HEK293 (cell line): ENCODE results near the gene CWF19L1.

Source experiments
- HOXC10 ChIP-seq: sonication (generic); formaldehyde crosslinking; IDR thresholded peaks from 2 replicates; pipeline ENCODE4 v1.8.1; 2023; ENCODE audit warnings: mild to moderate bottlenecking, missing genetic modification reagents
- PRDM1 ChIP-seq: fragments of 450-650 bp; formaldehyde crosslinking; IDR thresholded peaks from 2 replicates; pipeline ENCODE4; 2016; ENCODE audit warnings: missing biosample characterization, missing genetic modification characterization
- ZBTB48 ChIP-seq: fragments of 450-650 bp; formaldehyde crosslinking; IDR thresholded peaks from 2 replicates; pipeline ENCODE4 v1.5.1; 2016; ENCODE audit warnings: missing biosample characterization, missing genetic modification characterization
- ZNF133 ChIP-seq: fragments of 450-650 bp; formaldehyde crosslinking; IDR thresholded peaks from 2 replicates; pipeline ENCODE4 v1.5.1; 2016; ENCODE audit warnings: missing biosample characterization, missing genetic modification characterization
- ZNF2 ChIP-seq: fragments of 450-650 bp; formaldehyde crosslinking; IDR thresholded peaks from 2 replicates; pipeline ENCODE4 v1.5.1; 2016; ENCODE audit warnings: missing biosample characterization, missing genetic modification characterization
- ZNF202 ChIP-seq: fragments of 450-650 bp; formaldehyde crosslinking; IDR thresholded peaks from 2 replicates; pipeline ENCODE4 v1.5.1; 2016; ENCODE audit warnings: missing biosample characterization, missing genetic modification characterization, borderline replicate concordance
- ZNF223 ChIP-seq: fragments of 450-650 bp; formaldehyde crosslinking; IDR thresholded peaks from 2 replicates; pipeline ENCODE4 v1.5.1; 2016; ENCODE audit warnings: missing biosample characterization, missing genetic modification characterization
- ZNF324 ChIP-seq: fragments of 450-650 bp; formaldehyde crosslinking; IDR thresholded peaks from 2 replicates; pipeline ENCODE4 v1.5.1; 2016; ENCODE audit warnings: missing biosample characterization, missing genetic modification characterization
- ZNF350 ChIP-seq: fragments of 450-650 bp; formaldehyde crosslinking; IDR thresholded peaks from 2 replicates; pipeline ENCODE4 v1.5.0; 2017; ENCODE audit warnings: missing biosample characterization, mild to moderate bottlenecking, missing genetic modification characterization
- ZNF473 ChIP-seq: fragments of 450-650 bp; formaldehyde crosslinking; IDR thresholded peaks from 2 replicates; pipeline ENCODE4 v1.5.1; 2017; ENCODE audit warnings: missing biosample characterization, missing genetic modification characterization
- ZNF560 ChIP-seq: fragments of 450-650 bp; formaldehyde crosslinking; IDR thresholded peaks from 2 replicates; pipeline ENCODE4 v1.5.1; 2017; ENCODE audit warnings: missing biosample characterization, missing genetic modification characterization, borderline replicate concordance
- ZNF585B ChIP-seq: fragments of 450-650 bp; formaldehyde crosslinking; IDR thresholded peaks from 2 replicates; pipeline ENCODE4 v1.5.1; 2016; ENCODE audit warnings: missing biosample characterization, missing genetic modification characterization
- ZNF600 ChIP-seq: fragments of 450-650 bp; formaldehyde crosslinking; IDR thresholded peaks from 2 replicates; pipeline ENCODE4 v1.5.1; 2016; ENCODE audit warnings: missing biosample characterization, missing genetic modification characterization
- ZNF707 ChIP-seq: fragments of 450-650 bp; formaldehyde crosslinking; IDR thresholded peaks from 2 replicates; pipeline ENCODE4 v1.5.1; 2016; ENCODE audit warnings: missing biosample characterization, missing genetic modification characterization
- ZNF747 ChIP-seq: fragments of 450-650 bp; formaldehyde crosslinking; IDR thresholded peaks from 2 replicates; pipeline ENCODE4 v1.5.1; 2016; ENCODE audit warnings: missing biosample characterization, missing genetic modification characterization
- ZNF785 ChIP-seq: fragments of 450-650 bp; formaldehyde crosslinking; IDR thresholded peaks from 2 replicates; pipeline ENCODE4 v1.5.1; 2016; ENCODE audit warnings: missing biosample characterization, missing genetic modification characterization
- ZXDB ChIP-seq: fragments of 450-650 bp; formaldehyde crosslinking; IDR thresholded peaks from 2 replicates; pipeline ENCODE4 v1.5.1; 2016; ENCODE audit warnings: missing biosample characterization, missing genetic modification characterization
- TF ChIP-seq, protein P1 (sequence below): fragments of 450-650 bp; formaldehyde crosslinking; IDR thresholded peaks from 2 replicates; pipeline ENCODE4 v1.5.1; 2017; ENCODE audit warnings: missing biosample characterization, missing genetic modification characterization
- TF ChIP-seq, protein P2 (sequence below): fragments of 450-650 bp; formaldehyde crosslinking; IDR thresholded peaks from 2 replicates; pipeline ENCODE4 v1.5.1; 2016; ENCODE audit warnings: missing biosample characterization, missing genetic modification characterization
- TF ChIP-seq, protein P3 (sequence below): fragments of 450-650 bp; formaldehyde crosslinking; IDR thresholded peaks from 2 replicates; pipeline ENCODE4 v1.5.1; 2016; ENCODE audit warnings: missing biosample characterization, missing genetic modification characterization
- TF ChIP-seq, protein P4 (sequence below): fragments of 450-650 bp; formaldehyde crosslinking; IDR thresholded peaks from 2 replicates; pipeline ENCODE4 v1.5.1; 2016; ENCODE audit warnings: missing biosample characterization, missing genetic modification characterization, low read depth
- TF ChIP-seq, protein P5 (sequence below): fragments of 450-650 bp; formaldehyde crosslinking; conservative IDR thresholded peaks from 2 replicates; pipeline ENCODE4 v1.5.1; 2016; ENCODE audit warnings: low read depth, missing biosample characterization, missing genetic modification characterization
- TF ChIP-seq, protein P6 (sequence below): fragments of 450-650 bp; formaldehyde crosslinking; IDR thresholded peaks from 2 replicates; pipeline ENCODE4 v1.5.0; 2017; ENCODE audit warnings: missing biosample characterization, missing genetic modification characterization, borderline replicate concordance
- TF ChIP-seq, protein P7 (sequence below): fragments of 450-650 bp; formaldehyde crosslinking; IDR thresholded peaks from 2 replicates; pipeline ENCODE4 v1.5.1; 2016; ENCODE audit warnings: missing biosample characterization, missing genetic modification characterization, borderline replicate concordance

Gene CWF19L1

DNA sequence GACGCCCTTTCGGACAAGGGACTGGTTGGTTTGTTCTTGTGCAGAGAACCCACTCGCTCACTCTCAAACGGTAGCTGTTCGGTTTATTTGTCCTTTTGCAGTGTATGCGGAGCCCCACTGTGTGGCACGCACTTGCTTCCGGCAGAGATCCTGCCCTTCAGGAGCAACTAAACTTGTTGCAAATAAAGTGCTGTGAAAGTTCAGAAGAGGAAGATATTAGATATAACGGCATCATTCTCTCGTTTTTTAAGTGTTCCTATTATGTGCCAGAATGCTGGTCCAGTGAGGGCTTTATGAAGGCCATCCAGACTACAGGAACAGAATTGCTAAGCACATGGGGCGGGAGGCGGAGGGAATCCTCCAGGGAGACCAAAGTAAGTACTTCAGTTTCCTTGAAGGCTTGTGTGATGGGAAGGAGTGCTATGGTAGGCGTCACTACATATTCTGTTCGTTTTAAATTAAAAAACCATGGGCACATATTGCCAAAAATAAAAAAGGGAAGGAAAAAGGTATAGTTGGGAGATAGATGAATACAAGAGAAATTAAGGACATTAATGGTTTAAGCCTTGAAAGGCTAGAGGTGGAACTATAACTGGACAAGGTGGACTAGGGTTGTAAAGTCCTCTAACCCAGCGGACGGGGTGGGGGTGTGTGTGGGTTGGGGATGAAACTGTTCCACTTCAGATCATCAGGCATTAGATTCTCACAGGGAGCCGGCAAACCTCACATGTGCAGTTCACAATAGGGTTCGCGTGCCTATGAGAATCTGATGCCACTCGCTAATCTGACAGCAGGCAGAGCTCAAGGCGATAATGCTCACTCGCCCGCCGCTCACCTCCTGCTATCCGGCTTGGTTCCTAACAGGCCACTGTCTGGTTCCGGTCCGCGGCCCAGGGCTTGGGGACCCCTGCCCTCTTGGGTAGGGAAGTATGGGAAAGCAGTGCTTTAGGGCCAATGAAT lies 80.9 kb downstream of the CWF19L1 start (continued):
- TF ChIP-seq, protein P1, sequence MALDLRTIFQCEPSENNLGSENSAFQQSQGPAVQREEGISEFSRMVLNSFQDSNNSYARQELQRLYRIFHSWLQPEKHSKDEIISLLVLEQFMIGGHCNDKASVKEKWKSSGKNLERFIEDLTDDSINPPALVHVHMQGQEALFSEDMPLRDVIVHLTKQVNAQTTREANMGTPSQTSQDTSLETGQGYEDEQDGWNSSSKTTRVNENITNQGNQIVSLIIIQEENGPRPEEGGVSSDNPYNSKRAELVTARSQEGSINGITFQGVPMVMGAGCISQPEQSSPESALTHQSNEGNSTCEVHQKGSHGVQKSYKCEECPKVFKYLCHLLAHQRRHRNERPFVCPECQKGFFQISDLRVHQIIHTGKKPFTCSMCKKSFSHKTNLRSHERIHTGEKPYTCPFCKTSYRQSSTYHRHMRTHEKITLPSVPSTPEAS (tag by site-specific recombination): no peak
- TF ChIP-seq ZNF585B (tag by site-specific recombination): no peak
- TF ChIP-seq PRDM1 (tag by site-specific recombination): peak; percentile 21; the same call in 1 of the 2 replicates
- no peak for TF ChIP-seq ZBTB48 (tag by site-specific recombination)
- TF ChIP-seq, protein P2, sequence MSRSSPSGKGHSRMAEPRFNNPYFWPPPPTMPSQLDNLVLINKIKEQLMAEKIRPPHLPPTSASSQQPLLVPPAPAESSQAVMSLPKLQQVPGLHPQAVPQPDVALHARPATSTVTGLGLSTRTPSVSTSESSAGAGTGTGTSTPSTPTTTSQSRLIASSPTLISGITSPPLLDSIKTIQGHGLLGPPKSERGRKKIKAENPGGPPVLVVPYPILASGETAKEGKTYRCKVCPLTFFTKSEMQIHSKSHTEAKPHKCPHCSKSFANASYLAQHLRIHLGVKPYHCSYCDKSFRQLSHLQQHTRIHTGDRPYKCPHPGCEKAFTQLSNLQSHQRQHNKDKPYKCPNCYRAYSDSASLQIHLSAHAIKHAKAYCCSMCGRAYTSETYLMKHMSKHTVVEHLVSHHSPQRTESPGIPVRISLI (tag by site-specific recombination): no peak
- TF ChIP-seq ZNF785: no peak
- no peak for TF ChIP-seq ZNF707 (tag by site-specific recombination)
- TF ChIP-seq, protein P3, sequence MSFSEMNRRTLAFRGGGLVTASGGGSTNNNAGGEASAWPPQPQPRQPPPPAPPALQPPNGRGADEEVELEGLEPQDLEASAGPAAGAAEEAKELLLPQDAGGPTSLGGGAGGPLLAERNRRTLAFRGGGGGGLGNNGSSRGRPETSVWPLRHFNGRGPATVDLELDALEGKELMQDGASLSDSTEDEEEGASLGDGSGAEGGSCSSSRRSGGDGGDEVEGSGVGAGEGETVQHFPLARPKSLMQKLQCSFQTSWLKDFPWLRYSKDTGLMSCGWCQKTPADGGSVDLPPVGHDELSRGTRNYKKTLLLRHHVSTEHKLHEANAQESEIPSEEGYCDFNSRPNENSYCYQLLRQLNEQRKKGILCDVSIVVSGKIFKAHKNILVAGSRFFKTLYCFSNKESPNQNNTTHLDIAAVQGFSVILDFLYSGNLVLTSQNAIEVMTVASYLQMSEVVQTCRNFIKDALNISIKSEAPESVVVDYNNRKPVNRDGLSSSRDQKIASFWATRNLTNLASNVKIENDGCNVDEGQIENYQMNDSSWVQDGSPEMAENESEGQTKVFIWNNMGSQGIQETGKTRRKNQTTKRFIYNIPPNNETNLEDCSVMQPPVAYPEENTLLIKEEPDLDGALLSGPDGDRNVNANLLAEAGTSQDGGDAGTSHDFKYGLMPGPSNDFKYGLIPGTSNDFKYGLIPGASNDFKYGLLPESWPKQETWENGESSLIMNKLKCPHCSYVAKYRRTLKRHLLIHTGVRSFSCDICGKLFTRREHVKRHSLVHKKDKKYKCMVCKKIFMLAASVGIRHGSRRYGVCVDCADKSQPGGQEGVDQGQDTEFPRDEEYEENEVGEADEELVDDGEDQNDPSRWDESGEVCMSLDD (tag by site-specific recombination): no peak
- TF ChIP-seq, protein P4, sequence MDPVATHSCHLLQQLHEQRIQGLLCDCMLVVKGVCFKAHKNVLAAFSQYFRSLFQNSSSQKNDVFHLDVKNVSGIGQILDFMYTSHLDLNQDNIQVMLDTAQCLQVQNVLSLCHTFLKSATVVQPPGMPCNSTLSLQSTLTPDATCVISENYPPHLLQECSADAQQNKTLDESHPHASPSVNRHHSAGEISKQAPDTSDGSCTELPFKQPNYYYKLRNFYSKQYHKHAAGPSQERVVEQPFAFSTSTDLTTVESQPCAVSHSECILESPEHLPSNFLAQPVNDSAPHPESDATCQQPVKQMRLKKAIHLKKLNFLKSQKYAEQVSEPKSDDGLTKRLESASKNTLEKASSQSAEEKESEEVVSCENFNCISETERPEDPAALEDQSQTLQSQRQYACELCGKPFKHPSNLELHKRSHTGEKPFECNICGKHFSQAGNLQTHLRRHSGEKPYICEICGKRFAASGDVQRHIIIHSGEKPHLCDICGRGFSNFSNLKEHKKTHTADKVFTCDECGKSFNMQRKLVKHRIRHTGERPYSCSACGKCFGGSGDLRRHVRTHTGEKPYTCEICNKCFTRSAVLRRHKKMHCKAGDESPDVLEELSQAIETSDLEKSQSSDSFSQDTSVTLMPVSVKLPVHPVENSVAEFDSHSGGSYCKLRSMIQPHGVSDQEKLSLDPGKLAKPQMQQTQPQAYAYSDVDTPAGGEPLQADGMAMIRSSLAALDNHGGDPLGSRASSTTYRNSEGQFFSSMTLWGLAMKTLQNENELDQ (tag by site-specific recombination): no peak
- TF ChIP-seq ZNF600: peak; percentile 87
- TF ChIP-seq ZXDB (tag by site-specific recombination): peak; percentile 7; the same call in 1 of the 2 replicates
- TF ChIP-seq HOXC10: no peak
- TF ChIP-seq ZNF202: no peak
- TF ChIP-seq ZNF223 (tag by site-specific recombination): no peak
- TF ChIP-seq ZNF350 (tag by site-specific recombination): no peak
- peak; percentile 80 for TF ChIP-seq ZNF2
- TF ChIP-seq ZNF324 (tag by site-specific recombination): no peak
- no peak for TF ChIP-seq ZNF560 (tag by site-specific recombination)
- TF ChIP-seq, protein P5, sequence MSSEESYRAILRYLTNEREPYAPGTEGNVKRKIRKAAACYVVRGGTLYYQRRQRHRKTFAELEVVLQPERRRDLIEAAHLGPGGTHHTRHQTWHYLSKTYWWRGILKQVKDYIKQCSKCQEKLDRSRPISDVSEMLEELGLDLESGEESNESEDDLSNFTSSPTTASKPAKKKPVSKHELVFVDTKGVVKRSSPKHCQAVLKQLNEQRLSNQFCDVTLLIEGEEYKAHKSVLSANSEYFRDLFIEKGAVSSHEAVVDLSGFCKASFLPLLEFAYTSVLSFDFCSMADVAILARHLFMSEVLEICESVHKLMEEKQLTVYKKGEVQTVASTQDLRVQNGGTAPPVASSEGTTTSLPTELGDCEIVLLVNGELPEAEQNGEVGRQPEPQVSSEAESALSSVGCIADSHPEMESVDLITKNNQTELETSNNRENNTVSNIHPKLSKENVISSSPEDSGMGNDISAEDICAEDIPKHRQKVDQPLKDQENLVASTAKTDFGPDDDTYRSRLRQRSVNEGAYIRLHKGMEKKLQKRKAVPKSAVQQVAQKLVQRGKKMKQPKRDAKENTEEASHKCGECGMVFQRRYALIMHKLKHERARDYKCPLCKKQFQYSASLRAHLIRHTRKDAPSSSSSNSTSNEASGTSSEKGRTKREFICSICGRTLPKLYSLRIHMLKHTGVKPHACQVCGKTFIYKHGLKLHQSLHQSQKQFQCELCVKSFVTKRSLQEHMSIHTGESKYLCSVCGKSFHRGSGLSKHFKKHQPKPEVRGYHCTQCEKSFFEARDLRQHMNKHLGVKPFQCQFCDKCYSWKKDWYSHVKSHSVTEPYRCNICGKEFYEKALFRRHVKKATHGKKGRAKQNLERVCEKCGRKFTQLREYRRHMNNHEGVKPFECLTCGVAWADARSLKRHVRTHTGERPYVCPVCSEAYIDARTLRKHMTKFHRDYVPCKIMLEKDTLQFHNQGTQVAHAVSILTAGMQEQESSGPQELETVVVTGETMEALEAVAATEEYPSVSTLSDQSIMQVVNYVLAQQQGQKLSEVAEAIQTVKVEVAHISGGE (tag by site-specific recombination): peak; percentile 82
- TF ChIP-seq, protein P6, sequence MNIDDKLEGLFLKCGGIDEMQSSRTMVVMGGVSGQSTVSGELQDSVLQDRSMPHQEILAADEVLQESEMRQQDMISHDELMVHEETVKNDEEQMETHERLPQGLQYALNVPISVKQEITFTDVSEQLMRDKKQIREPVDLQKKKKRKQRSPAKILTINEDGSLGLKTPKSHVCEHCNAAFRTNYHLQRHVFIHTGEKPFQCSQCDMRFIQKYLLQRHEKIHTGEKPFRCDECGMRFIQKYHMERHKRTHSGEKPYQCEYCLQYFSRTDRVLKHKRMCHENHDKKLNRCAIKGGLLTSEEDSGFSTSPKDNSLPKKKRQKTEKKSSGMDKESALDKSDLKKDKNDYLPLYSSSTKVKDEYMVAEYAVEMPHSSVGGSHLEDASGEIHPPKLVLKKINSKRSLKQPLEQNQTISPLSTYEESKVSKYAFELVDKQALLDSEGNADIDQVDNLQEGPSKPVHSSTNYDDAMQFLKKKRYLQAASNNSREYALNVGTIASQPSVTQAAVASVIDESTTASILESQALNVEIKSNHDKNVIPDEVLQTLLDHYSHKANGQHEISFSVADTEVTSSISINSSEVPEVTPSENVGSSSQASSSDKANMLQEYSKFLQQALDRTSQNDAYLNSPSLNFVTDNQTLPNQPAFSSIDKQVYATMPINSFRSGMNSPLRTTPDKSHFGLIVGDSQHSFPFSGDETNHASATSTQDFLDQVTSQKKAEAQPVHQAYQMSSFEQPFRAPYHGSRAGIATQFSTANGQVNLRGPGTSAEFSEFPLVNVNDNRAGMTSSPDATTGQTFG (tag by site-specific recombination): no peak
- TF ChIP-seq ZNF133: no peak
- TF ChIP-seq ZNF747: no peak
- TF ChIP-seq, protein P7, sequence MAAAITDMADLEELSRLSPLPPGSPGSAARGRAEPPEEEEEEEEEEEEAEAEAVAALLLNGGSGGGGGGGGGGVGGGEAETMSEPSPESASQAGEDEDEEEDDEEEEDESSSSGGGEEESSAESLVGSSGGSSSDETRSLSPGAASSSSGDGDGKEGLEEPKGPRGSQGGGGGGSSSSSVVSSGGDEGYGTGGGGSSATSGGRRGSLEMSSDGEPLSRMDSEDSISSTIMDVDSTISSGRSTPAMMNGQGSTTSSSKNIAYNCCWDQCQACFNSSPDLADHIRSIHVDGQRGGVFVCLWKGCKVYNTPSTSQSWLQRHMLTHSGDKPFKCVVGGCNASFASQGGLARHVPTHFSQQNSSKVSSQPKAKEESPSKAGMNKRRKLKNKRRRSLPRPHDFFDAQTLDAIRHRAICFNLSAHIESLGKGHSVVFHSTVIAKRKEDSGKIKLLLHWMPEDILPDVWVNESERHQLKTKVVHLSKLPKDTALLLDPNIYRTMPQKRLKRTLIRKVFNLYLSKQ (tag by site-specific recombination): no peak
- TF ChIP-seq ZNF473 (tag by site-specific recombination): no peak
